NCI-H1694 treated with DMSO at 0.1 percent for 48 hours (cell line): Measurements from ENCODE around the gene NEDD4L.

Source experiments
- DNase-seq: peaks from one replicate; lab custom pipeline; 2025; lab: John Stamatoyannopoulos, UW

NEDD4L gene

DNA sequence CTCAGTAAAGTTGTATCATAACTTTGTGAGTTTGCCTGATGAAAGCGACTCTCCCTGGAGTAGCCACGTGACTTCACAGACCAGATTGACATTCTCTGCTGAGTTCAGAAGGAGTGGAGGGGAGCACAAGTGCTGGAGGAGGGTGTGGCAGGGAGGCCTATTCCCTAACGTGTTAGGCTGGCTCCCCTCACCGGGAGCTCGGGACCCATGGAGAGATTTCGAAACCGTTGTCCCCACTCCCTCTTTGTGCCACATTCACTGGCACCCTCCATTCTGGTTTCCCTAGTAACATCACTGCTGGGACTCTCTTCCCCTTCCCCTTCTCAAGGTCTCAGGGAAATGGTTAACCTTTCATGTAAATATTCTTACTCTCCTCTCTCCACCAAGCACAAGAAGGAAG is 304.9 kb downstream of the NEDD4L start:
- no peak for DNase-seq

- no peak for DNase-seq
These were observed 305.6 kb downstream of the NEDD4L start for GRCh38 chr18:58349650-58350049.

DNA sequence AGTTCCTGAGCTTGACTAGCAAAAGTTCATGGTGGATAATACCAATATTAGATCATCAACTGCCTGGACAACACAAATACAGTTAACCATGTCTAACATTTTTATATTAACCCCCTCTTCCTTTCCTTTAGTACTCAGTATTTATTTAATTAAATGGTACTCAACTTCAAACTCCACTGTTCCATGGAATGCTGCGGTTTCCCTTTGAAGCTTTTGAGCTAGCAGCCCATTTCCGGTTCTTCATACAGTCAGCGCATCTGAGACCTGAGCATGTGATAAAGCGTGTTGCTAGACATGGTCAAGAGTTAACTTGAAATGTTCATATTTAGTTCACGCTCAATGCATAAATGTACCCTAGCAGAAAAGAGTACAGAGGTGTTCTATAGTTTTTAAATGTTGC is 306.5 kb downstream of the NEDD4L start:
- DNase-seq, result no peak

GRCh38 chr18:58351776-58352175 is 307.8 kb downstream of the NEDD4L start:
- no peak for DNase-seq

- no peak for DNase-seq
These were observed 309.6 kb downstream of the NEDD4L start for GRCh38 chr18:58353581-58353980.

DNA sequence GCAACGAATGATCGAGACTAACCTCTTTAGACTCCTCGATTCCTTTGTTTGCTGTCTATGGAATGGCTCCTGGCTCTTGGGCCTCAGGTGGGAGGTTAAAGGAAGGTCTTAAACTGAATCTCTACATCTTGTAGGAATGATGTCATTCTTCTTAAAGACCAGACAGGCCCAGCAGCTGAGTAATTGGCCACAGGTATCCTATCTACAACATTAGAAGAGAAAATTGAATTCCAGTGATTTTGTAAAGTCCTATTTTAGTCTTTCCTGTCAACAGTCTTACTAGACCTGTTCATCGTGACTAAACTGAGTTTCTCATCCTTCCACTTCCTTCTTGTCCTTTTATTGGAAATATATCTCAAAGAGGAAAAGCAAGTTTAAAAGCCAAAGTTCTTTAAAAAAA is 310.0 kb downstream of the NEDD4L start:
- no peak for DNase-seq

DNA sequence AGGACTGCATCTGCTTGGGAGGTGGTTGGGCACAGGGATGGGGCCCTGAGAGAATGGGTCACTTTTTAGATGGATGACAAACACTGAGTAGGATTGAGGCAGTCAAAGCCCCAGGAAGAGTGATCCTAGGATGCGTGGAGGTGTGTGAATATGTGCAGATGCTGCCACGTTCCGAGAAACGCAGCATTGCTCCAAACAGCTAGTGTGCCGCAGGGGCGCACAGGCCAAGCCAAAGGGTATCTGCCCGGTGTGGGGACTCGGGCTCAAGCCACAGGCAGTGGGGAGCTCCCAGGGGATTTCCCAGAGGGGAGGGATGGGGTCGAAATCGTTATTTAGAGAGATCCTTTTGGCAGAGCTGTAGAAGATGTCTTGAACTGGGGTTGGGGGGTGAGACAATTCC is 310.8 kb downstream of the NEDD4L start:
- no peak for DNase-seq

DNA sequence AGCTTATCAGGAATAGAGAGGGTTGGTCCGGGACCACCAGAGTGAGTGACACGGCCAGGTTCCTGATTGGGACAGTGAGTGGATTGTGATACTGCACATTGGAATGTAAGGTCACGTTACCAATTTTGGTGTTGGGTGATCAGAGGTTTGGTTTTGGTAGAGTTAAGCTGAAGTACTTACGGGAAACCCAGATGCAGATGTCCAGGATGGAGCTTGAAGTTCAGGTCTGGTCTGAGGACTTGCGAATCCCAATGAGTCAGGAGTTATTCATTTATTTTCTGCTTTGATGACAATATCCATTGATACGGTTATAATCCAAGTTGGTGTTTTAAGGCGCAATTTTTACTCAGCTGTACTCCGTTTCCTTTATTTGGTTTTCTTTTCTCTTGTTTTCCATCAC is 311.2 kb downstream of the NEDD4L start:
- no peak for DNase-seq

GRCh38 chr18:58359218-58359617 is 315.2 kb downstream of the NEDD4L start:
- DNase-seq, result no peak

DNA sequence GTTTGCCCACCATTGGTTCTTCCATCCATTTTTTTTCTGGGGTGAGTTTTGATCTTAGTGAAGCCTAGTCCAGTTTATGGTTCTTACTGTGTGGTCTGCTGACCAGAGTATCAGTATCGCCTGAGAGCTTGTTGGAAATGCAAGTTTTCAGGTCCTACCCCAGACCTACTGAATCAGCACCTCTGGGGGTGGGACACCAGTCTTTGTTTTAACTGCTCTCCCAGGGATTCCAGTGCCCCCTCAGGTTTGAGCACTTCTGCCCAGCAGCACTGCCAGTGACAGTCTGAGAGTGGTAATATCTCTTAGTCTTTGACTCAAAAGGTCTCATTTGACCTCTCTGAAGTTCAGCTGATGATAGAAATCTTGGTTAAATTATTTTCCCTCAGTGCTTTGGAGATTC is 315.6 kb downstream of the NEDD4L start:
- DNase-seq, result no peak

GRCh38 chr18:58360324-58360723 is 316.3 kb downstream of the NEDD4L start:
- no peak for DNase-seq

- DNase-seq, result no peak
These were observed 317.2 kb downstream of the NEDD4L start for GRCh38 chr18:58361212-58361611.

DNA sequence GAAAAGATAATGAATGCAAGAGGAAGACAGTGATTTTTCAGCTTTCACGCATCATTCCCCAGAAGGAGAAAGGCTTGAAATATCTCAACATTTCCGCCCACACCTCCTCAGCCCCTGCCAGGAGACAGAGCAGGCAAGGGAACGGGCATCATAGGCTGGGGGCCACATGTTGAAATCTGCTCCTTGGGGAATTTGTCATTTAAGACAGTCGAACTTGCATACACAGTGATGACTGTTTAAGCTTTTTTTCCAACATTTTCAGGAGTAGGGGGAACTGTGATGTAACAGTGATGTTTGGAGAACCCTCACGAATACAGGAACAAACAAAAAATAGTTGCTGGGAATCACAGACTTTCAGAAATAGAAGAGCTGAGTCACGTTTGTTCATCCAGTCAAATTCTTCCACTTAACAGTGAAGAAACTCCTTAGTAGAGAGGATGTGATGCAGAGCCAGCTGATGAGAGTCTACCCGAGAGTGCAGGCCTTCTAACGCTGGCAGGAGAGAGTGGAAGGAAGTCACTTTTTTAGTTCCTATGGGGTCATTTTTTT is 318.1 kb downstream of the NEDD4L start:
- no peak for DNase-seq

DNA sequence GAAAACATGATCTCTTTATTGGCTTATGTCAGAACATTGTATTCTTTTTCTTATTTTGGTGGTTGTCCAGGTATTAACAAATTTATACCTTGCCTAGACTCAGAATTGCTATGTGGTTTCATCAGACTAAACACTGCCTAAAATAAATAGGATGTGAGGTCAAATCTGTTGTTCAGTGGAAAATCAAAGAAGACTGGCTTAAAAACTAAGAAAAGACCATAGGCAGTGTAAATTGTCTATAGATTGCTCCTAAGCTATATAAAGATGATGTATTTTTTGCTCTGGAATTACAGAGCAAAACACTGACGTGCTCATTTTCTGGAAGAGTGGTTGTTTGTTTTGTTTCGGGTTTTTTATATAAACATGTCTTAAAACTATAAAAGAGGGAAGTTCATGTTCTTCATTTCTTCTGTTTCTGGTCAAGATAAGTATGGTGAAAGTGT is 318.8 kb downstream of the NEDD4L start:
- DNase-seq, result no peak

- no peak for DNase-seq
These were observed 319.9 kb downstream of the NEDD4L start for GRCh38 chr18:58363767-58364540.

DNA sequence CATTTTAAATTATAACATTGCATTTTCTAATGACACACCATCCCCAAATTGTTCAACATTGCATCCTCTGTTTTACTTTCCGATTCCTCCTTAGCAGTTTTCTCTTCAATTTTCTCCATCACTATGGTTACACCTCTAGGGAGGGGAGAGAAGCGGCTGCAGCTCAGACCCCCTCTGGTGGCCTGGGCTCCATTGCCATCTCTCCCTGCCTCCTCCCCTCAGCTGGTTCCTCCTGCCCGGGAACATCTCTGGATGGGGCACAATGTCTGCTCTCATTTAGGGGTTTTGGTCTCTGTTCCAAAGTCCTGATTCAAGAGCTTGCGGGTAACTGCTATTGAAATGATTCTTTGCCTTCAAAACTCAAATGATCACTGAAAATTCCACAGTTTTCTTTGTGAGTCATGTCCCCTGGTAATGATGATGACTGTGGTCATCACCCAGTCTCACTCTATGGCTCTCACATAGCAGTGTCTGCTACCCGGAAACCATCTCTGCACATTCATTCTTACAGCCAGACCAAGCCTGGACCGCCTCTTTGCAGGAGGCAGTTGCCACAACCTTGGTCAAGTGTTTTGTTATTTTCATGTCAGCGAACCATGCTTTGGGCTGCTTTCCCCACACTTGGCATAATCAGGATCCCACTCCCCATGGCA is 321.0 kb downstream of the NEDD4L start:
- no peak for DNase-seq

GRCh38 chr18:58367425-58368140 is 323.6 kb downstream of the NEDD4L start:
- no peak for DNase-seq

DNA sequence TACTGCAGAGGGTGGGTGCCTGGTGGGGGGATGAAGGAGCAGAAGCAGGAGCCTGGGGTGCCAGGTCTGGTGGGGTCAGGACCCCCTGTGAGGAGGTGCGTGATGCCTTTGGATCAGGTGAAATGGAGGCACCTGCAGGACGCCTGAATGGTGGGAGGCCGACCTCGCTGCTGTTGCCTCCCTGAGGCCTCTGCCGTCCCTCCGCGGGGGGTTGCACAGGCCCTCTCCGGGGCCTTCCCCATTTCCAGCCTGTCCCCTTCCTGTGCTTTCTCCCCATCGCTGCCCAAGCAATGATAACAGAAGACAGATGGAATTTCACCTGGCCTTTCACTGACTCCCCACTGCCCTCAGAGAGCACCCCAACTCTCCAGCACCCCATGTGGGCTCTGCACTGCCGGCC is 325.6 kb downstream of the NEDD4L start:
- DNase-seq, result no peak

GRCh38 chr18:58370038-58370580 is 326.1 kb downstream of the NEDD4L start:
- no peak for DNase-seq

DNA sequence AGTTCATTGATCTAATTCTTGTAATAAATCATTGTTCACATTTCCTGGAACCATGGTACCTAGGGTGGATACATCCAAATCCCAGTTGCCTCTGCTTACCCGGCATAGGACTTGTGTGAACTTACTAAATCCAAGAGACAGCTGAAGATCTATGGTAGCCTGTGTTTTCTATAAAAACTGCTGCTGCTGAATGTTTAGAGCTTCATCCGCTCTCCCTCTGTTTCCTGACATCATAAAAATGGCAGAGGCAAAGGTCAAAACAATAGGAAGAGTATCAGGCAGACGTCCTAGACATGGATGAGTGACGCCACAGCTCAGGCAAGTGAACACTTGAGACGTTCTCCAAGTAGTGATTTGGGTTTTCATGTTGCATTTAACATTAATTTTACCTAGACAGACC is 326.6 kb downstream of the NEDD4L start:
- DNase-seq, result no peak

DNA sequence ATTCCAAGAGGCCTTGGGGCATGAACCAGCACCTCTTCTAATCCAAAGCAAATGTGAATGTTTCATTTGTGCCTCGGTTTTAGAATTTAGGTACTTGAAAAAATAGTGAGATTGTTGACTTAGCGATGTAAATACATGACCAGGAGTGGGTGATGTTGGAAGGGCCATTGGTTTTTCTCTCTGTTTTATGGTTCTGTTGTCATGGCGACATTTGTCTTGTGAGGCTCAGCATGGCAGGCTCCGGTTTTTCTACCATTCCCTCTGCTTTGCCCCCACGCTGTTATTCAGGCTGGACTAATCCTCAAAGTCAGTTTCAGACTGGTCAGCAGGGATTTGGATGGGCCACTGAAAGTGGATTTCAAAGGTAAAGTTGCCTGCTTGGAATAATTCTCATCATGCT is 329.5 kb downstream of the NEDD4L start:
- DNase-seq, result no peak

DNA sequence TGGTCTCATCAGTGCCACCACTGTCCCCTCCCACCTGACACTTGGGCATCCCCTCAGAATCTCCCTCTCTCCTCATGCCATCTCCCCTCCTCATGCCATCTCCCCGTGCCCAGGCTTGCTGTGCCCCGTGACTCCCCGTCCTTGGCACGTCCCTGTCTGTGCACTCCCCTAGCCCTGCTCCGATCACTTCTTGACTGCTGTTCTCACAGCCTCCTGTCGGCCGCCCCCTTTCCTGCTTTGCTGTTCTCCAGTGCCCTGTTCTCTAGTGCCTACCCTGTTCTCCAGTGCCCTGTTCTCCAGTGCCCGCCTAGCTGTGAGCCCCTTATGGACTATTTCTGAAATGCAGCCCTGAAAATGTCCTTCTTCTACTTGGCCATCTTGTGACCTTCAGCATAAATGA is 331.0 kb downstream of the NEDD4L start:
- no peak for DNase-seq
